ENCODE data around the gene GUCY1A2.

GUCY1A2 gene

DNA sequence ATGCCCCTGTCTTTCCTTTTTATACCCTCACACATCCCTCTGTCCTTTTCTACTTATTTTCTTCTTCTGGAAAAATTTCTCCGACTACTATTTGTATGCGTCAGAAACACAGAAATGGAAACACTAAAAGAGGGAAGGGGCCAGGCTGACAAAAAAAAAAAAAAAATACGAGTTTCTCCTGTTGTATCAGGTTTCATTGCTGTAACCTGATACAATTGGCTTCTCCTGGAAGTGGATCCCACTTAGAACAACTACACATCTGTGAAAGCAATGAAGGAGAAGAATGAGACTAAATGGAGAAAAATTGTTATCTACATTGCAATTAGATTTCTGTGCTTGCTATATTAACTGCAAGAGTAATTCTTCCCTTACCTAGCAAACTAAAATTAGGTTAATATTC, 393.9 kb downstream of the GUCY1A2 start:
- DNase-seq: no peak

Measured in NCI-H345 (cell line).